Erythroblast (primary cell): ENCODE measurements around the gene DLG2.

ENCODE experiments used
- DNase-seq, 2 experiments: peaks; one replicate each; lab custom pipeline; 2025; lab: John Stamatoyannopoulos, UW
- GATA1 ChIP-seq: IDR thresholded peaks from 2 replicates; pipeline ENCODE4 v1.6.1; 2011; ENCODE audit warnings: low read depth, mild to moderate bottlenecking, control low read depth, low read length, moderate library complexity
- POLR2A ChIP-seq: IDR thresholded peaks from 2 replicates; pipeline ENCODE4 v1.6.1; 2011; ENCODE audit warnings: mild to moderate bottlenecking, low read length

Gene DLG2

DNA sequence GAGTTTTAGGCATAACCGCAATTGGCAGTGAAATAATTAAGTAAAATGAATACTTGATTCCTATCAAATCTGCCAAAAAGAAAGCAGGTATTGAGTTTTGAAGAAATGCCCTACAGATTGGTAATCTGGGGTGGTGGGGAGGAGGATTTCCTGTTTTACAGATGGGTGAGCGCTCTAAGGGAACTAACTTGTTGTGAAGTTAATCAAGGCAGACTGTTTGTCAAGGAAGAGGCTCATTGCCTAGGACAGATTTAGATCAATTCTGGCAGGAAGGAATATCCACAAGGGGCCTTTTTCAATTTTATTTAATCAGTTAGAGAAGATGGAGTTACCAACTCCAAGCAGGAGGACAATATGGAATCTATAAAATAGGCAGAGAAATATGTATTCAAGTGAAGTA, 2069.5 kb downstream of the DLG2 start:
- TF ChIP-seq GATA1 (no peak), POLR2A (no peak)
- no peak for DNase-seq

DNA sequence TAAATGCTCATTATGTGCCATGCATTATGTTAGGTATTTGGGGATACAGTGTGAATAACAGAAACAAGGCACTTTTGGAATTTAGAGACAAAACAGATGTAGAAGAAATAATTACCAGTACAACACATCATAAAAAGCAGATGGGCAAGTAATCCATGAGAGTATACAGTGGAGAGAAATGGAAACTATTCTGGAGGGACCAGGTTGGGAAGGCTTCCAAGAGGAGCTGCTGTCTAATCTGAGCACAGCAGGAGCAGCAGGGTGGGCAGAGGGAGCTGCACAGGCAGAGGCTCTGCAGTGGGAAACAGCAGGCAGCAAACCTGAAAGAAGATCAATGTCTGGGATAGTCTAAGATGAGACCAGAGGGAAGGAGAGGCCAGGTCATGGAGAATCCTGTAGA, 2072.3 kb downstream of the DLG2 start:
- no peak for DNase-seq
- TF ChIP-seq GATA1 (no peak), POLR2A (no peak)

DNA sequence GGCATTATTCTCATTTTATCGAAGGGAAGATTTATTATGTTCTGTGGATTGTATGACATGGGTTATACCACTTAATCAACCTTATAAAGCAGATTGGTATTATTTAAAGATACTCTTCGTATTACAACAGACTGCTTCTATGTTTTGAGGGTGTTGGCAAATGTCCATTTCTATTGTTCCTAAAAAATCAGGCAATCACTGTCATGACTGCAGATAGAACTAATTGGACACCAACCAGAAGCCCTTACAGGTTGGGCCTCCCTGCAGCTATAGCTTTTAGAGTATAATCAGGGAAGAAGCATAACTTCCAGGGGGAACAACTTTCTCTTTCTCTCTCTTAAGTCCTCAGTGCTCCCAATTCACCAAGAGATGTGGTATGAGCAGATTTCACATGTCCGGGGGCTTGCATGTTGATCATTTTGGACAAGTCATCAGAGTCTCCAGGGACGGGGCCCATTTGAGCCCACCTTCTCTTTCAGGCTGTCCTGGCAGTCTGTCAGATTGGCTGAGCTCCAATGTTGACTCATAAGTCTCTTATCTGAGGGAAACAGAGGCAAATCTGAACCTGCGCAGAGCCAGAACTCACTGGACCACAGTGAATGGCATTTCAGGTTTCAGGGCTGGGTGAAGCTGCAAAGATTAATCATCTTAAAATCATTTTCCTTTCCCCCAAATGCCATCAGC, 2077.0 kb downstream of the DLG2 start:
- TF ChIP-seq GATA1 (no peak), POLR2A (no peak)
- DNase-seq: peak; percentile 4 to 14

DNA sequence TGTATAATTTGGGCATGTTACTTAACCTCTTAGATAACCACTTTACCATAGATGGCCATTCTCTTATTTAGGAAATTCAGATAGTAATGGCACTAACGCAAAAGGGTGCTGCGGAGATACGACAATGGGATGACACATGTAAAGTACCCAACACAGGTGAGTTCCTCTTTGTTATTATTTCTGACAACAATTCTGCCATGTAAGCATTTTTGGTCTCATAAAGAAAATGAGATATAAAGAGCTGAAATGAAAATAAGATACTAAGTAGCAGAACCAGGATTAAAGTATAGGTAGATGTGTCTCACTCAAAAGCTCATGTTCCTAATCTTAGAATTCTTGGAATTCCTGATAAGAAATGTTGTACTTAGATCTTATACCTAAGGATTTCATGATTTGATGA, 2080.8 kb downstream of the DLG2 start:
- DNase-seq: no peak

GRCh38 chr11:83545494-83546260, 2081.5 kb downstream of the DLG2 start:
- no peak for DNase-seq
- TF ChIP-seq GATA1 (no peak), POLR2A (no peak)

More for the DNA sequence above, 2080.8 kb downstream of the DLG2 start:
- TF ChIP-seq POLR2A (no peak), GATA1 (no peak)

- DNase-seq: no peak
- no peak for TF ChIP-seq GATA1
- TF ChIP-seq POLR2A: no peak
Observed at GRCh38 chr11:83544846-83545245, 2082.3 kb downstream of the DLG2 start.

DNA sequence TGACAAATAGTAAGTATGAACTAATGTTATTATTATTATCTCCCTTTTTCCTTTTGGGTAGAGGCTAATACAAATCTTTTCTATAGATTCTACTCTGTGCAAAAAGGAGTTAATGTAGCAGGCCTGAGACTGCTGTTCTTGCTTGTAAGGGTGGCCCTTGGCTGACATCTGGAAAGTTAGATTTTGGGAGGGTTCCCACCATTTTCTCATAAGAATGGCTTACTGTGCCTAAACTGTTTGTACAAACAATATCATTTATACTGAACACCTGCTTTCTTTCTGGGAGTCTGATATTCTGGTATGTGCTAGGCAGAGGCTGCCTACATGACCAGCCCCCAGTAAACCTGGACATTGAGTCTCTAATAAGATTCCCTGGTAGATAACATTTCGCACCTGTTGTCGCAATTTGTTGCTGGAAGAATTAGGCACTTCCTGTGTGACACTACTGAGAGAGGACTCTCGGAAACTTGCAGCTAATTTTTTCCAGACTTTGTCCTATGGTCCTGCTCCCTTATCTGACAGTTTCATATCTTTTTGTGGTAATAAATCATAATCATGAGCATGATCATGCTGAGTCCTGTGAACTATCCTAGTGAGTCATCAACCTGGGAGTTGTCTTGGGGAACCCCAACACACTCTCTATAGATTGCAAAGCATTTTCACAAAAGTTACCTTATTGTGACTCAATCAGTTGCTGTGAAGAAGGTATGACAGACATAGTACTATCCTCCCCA, 2083.3 kb downstream of the DLG2 start:
- TF ChIP-seq GATA1 (no peak), POLR2A (no peak)
- no peak for DNase-seq

- TF ChIP-seq POLR2A: no peak
- no peak for TF ChIP-seq GATA1
- no peak for DNase-seq
Observed at GRCh38 chr11:83542861-83543260, 2084.3 kb downstream of the DLG2 start.

DNA sequence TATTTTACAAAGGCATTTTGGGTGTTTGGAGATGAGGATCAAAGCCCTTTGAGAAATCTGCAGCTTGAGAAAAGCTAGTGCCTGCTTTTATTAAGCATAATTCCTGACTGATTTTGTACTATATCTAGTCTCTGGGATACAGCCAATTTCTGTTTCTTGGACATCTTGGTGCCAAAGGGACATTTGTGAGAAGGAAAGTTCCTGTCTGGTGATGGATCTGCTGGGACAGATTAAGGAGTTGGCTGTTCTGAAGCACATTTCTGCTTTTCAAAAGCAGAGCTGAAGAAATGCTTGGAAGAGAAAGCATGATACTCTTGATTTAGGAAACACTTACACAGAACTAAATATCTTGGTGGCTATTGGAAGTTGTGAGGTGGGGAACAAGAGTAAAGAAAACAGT, 2086.4 kb downstream of the DLG2 start:
- DNase-seq: no peak
- TF ChIP-seq POLR2A: no peak
- TF ChIP-seq GATA1: no peak

- TF ChIP-seq GATA1: no peak
- TF ChIP-seq POLR2A: no peak
- DNase-seq: no peak
Observed at GRCh38 chr11:83540112-83540675, 2086.9 kb downstream of the DLG2 start.

DNA sequence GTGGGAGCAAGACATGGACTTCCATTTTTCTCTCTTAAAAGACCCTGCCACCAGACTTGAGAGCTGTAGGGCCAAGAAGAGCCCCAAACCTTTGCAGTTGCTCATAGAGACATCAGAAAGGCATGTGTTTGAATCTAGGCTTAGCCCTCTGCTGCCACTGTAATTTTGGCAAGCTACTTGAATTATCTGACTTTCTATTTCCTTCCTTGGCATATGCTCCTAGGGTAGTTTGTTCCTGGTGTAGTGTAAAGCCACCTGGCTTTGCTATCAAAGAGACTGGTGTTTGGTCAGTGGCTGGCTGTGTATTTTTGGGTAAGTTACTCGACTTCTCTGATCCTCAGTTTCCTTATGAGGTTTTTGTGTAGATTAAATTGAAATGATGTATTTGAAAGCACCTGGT, 2088.9 kb downstream of the DLG2 start:
- DNase-seq: no peak
- no peak for TF ChIP-seq GATA1
- no peak for TF ChIP-seq POLR2A

GRCh38 chr11:83537131-83537610, 2090.0 kb downstream of the DLG2 start:
- no peak for TF ChIP-seq POLR2A
- no peak for TF ChIP-seq GATA1
- DNase-seq: no peak

DNA sequence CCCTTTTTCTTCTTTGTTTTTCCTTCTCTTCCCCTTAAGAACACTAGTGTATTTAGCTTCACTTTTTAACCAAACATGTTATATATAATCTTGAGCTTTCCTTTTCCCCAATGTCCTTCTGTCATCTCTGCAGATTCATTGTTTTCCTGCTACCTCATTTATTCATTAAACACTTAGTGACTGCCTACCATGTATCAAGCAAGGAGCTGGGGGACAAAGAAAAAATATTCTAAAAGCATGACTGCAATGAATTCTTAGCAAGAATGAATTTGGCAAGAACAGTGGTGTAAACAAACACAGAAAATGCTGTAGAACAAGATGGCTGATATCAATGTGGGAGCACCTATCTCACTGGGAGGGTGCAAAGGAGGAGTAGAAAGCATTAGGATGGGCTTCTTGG, 2094.0 kb downstream of the DLG2 start:
- no peak for DNase-seq
- TF ChIP-seq POLR2A (no peak), GATA1 (no peak)

GRCh38 chr11:83528877-83529276, 2098.3 kb downstream of the DLG2 start:
- no peak for TF ChIP-seq POLR2A
- TF ChIP-seq GATA1: no peak
- no peak for DNase-seq
